NCI-H2227 (cell line): ENCODE results near the gene CLEC9A.

ENCODE experiments used
- DNase-seq: peaks from one replicate; lab custom pipeline; 2025; ENCODE audit not compliant: unreplicated experiment; lab: John Stamatoyannopoulos, UW

The CLEC9A gene

GRCh38 chr12:10102322-10102721, 71.8 kb downstream of the CLEC9A start:
- DNase-seq, result no peak

GRCh38 chr12:10110256-10110844, 79.9 kb downstream of the CLEC9A start:
- no peak for DNase-seq

- DNase-seq, result no peak
Observed at GRCh38 chr12:10111451-10111850, 81.0 kb downstream of the CLEC9A start.

- no peak for DNase-seq
Observed at GRCh38 chr12:10113075-10113474, 82.6 kb downstream of the CLEC9A start.

GRCh38 chr12:10113920-10114319, 83.4 kb downstream of the CLEC9A start:
- no peak for DNase-seq

GRCh38 chr12:10115311-10115710, 84.8 kb downstream of the CLEC9A start:
- no peak for DNase-seq
